ENCODE data around the gene PHLDA3.
"Not testable (repeated sequence)": the region's sequence is repeated elsewhere in the genome, so short reads cannot be mapped to it uniquely, and the experiment has no call there.

Gene PHLDA3

GRCh38 chr1:201496296-201496690 lies 27.3 kb upstream of the PHLDA3 start:
- no peaks in the 10 kb centered on the region for H3K27me3 ChIP-seq (ENCODE audit: low read depth, low read length)
- H3K9ac ChIP-seq (ENCODE audit: low read length), result no peak overlapping the region
- H3K36me3 ChIP-seq (replicated peaks; ENCODE audit: low read depth, low read length), result peaks cover 64% of the 10 kb centered on the region
- peaks cover 22% of the 10 kb centered on the region for H4K20me1 ChIP-seq (ENCODE audit: insufficient read depth, low read length)
- no peaks in the 10 kb centered on the region for H3K4me1 ChIP-seq (ENCODE audit: low read length)
- peaks cover 28% of the 10 kb centered on the region for H3K79me2 ChIP-seq (ENCODE audit: low read length)
- H3K4me3 ChIP-seq (ENCODE audit: low read length), result no peak overlapping the region
- H3K9me3 ChIP-seq (ENCODE audit: insufficient read depth, low read length), result no peaks in the 10 kb centered on the region
- TF ChIP-seq, protein P1, sequence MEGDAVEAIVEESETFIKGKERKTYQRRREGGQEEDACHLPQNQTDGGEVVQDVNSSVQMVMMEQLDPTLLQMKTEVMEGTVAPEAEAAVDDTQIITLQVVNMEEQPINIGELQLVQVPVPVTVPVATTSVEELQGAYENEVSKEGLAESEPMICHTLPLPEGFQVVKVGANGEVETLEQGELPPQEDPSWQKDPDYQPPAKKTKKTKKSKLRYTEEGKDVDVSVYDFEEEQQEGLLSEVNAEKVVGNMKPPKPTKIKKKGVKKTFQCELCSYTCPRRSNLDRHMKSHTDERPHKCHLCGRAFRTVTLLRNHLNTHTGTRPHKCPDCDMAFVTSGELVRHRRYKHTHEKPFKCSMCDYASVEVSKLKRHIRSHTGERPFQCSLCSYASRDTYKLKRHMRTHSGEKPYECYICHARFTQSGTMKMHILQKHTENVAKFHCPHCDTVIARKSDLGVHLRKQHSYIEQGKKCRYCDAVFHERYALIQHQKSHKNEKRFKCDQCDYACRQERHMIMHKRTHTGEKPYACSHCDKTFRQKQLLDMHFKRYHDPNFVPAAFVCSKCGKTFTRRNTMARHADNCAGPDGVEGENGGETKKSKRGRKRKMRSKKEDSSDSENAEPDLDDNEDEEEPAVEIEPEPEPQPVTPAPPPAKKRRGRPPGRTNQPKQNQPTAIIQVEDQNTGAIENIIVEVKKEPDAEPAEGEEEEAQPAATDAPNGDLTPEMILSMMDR (IDR thresholded peaks at IDR 0.05; ENCODE audit: low read depth, low read length), result no peak
- TF ChIP-seq EZH2phosphoT487 (IDR thresholded peaks at IDR 0.05; ENCODE audit: low read depth), result no peak
- H2AFZ ChIP-seq (ENCODE audit: low read depth, low read length), result no peak overlapping the region
- H3K4me2 ChIP-seq (ENCODE audit: low read length), result no peak overlapping the region
- H3K27ac ChIP-seq (ENCODE audit: low read length), result no peak overlapping the region

DNA sequence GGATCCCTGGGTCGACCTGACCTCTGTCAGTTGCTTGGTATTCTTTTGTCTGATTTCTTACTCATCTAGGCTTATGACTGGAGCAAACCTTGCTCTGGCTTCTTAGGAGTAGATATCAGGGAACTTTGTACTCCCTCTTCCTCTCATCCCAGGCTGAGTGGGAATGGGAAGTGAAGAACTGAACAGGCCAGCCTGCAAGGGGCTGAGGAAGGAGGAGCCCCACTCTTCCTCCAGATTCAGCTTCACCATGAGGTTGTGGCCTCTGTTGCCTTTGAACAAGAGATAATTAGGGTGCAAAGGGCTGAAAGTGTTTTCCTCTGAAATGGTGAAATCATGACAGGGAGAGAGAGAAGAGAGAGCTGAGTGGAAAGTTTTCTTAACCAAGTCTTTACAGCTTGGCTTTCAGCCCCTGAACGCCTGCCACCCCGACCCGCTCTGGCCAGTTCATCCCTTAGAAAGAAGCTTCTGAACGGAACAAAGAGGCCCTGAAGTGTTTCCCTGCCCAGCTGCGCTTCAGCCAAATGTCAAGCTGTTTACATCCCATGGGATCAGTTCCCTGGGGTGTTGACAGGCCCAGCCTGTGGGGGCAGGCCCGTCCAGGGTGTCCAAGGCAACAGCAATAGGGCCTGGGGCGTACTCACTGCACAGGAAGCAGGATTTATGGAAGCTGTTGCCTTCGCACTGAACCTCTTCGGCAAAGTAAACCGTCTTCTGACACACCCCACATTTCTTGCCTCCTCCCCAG lies 26.7 kb upstream of the PHLDA3 start:
- H3K9ac ChIP-seq (ENCODE audit: low read length), result no peak overlapping the region
- no peak overlapping the region for H3K4me2 ChIP-seq (ENCODE audit: low read length)
- peaks cover 22% of the 10 kb centered on the region for H3K79me2 ChIP-seq (ENCODE audit: low read length)
- H3K4me1 ChIP-seq (ENCODE audit: low read length), result 0 out of 2 replicates have a peak, but pooled peaks cover under 1% of the 10 kb centered on the region
- TF ChIP-seq, protein P1 (IDR thresholded peaks at IDR 0.05; ENCODE audit: low read depth, low read length), result no peak
- TF ChIP-seq EZH2phosphoT487 (IDR thresholded peaks at IDR 0.05; ENCODE audit: low read depth), result no peak
- H2AFZ ChIP-seq (ENCODE audit: low read depth, low read length), result no peak overlapping the region
- peaks cover 58% of the 10 kb centered on the region for H3K36me3 ChIP-seq (replicated peaks; ENCODE audit: low read depth, low read length)
- H4K20me1 ChIP-seq (ENCODE audit: insufficient read depth, low read length), result peaks cover 16% of the 10 kb centered on the region
- H3K9me3 ChIP-seq (ENCODE audit: insufficient read depth, low read length), result no peaks in the 10 kb centered on the region
- no peak overlapping the region for H3K4me3 ChIP-seq (ENCODE audit: low read length)
- H3K27me3 ChIP-seq (ENCODE audit: low read depth, low read length), result no peaks in the 10 kb centered on the region
- H3K27ac ChIP-seq (ENCODE audit: low read length), result no peak overlapping the region

DNA sequence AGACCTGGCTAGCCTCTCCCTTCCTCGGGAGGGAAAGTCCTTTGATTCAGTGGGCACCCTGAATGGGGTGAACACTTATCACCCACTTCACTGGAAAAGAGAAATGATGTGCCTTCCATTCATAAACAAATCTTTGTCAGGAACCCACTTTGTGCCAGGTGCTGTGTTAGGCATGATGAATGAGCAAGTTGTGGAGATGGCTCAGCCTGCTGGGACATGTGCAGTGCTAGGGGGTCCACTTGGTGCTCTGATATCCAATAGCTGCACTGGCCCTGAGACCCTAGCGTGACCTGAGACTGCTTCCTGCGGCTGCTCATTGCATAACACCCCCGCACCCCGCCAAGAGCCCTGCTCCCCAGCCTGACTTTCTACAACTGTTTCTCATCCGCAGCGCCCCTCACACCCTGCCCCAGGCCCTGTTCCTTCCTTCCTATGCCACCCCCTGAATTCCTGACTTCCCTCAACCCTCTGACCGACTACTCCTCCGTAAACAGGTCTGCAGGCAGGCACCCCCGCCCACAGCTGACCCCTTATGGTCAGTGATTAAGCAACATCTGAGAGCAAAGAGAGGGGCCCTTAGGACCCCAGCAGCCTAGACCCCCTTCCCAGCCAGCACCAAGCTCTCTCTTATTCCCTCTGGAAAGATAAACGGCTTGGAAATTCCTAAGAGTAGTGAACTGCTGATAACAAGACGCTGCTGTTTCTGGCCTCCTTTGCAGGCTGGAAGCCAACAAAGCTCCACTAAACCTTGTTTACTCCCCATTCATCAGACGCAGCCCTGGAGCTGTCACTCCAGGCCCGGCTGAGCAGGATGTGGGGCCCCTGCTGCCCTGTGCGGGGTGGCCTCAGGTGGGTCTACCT lies 25.0 kb upstream of the PHLDA3 start:
- Histone ChIP-seq H3K4me2 (ENCODE audit: low read length) (no peak overlapping the region), H4K20me1 (ENCODE audit: insufficient read depth, low read length) (peaks cover 6% of the 10 kb centered on the region; the same call in 1 of the 2 replicates), H3K4me3 (ENCODE audit: low read length) (no peak overlapping the region), H2AFZ (ENCODE audit: low read depth, low read length) (no peak overlapping the region), H3K27me3 (ENCODE audit: low read depth, low read length) (no peaks in the 10 kb centered on the region), H3K9ac (ENCODE audit: low read length) (no peak overlapping the region), H3K27ac (ENCODE audit: low read length) (no peak overlapping the region), H3K36me3 (replicated peaks; ENCODE audit: low read depth, low read length) (peaks cover 67% of the 10 kb centered on the region), H3K4me1 (ENCODE audit: low read length) (peaks cover 17% of the 10 kb centered on the region), H3K79me2 (ENCODE audit: low read length) (peaks cover 10% of the 10 kb centered on the region), H3K9me3 (ENCODE audit: insufficient read depth, low read length) (no peaks in the 10 kb centered on the region)
- TF ChIP-seq, protein P1 (IDR thresholded peaks at IDR 0.05; ENCODE audit: low read depth, low read length), result no peak
- TF ChIP-seq EZH2phosphoT487 (IDR thresholded peaks at IDR 0.05; ENCODE audit: low read depth), result no peak

- not testable (repeated sequence) for H3K79me2 ChIP-seq (ENCODE audit: low read length); H3K27me3 ChIP-seq (ENCODE audit: low read depth, low read length); H3K9me3 ChIP-seq (ENCODE audit: insufficient read depth, low read length); H3K4me3 ChIP-seq (ENCODE audit: low read length); H2AFZ ChIP-seq (ENCODE audit: low read depth, low read length); H3K27ac ChIP-seq (ENCODE audit: low read length); H3K4me2 ChIP-seq (ENCODE audit: low read length); H3K9ac ChIP-seq (ENCODE audit: low read length); H4K20me1 ChIP-seq (ENCODE audit: insufficient read depth, low read length)
- H3K36me3 ChIP-seq (replicated peaks; ENCODE audit: low read depth, low read length), result peaks cover 67% of the 10 kb centered on the region
- peaks cover 17% of the 10 kb centered on the region for H3K4me1 ChIP-seq (ENCODE audit: low read length)
These were observed 24.2 kb upstream of the PHLDA3 start for GRCh38 chr1:201493026-201493656.

All from OCI-LY3 (cell line).